HG03520 (cell line): Measurements from ENCODE around the gene VAMP5.
"Not testable (repeated sequence)": the region's sequence is repeated elsewhere in the genome, so short reads cannot be mapped to it uniquely, and the experiment has no call there.

ENCODE experiments used
- ATAC-seq: cut with Tn5 transposase; IDR thresholded peaks from one replicate; pipeline ENCODE4 v1.9.1; 2021; ENCODE audit warnings: mild to moderate bottlenecking, moderate library complexity; ENCODE audit not compliant: unreplicated experiment

The VAMP5 gene, protein sequence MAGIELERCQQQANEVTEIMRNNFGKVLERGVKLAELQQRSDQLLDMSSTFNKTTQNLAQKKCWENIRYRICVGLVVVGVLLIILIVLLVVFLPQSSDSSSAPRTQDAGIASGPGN

DNA sequence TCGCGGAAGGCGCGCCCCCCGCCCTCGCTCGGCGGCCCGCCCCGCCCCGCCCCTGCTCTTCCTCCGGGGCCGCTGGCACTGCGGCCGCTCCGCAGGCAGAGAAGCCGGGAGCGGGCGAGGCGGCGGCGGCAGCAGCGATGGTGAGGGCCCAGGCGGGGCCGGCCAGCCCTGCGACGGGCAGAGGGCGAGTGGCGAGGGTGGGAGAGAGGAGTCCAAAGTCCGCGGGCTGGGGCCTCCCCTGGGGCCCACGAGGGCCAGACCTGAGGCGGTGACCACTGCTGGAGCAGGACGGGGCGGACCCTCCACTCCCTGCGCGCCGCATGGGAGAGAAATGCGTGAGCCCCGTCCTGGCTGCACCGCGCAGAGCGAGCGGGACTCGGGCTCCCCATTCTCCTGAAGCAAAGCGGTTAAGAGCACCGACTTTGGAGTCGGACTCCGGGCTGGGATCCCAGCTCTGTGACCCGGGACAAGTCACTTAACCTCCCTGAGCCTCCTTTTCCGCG lies at the start of gene VAMP5:
TSS of gene VAMP5 (plus strand) at position 78 of the 503 bp plus-strand sequence. CDS start at position 138, 60 bp downstream.
- peak; percentile 46 for ATAC-seq

DNA sequence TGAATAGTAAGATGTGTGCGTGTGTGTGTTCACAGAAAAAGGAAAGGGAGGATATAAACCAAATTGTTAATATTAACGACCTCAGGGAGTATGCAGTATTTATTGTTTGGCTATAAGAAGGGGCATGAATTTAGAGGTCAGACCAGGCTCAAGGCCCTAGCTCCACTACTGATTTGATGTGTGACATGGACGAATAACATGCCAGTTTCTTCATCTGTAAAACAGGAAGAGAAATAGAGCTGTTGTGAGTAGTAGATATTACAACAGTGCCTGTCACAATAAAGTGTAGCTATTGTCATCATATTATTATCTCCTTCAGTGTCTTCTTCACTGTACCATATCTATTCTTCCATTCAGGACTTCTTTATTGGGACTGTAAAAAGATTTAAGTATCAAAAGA lies 49.4 kb upstream of the VAMP5 start:
- no peak for ATAC-seq

DNA sequence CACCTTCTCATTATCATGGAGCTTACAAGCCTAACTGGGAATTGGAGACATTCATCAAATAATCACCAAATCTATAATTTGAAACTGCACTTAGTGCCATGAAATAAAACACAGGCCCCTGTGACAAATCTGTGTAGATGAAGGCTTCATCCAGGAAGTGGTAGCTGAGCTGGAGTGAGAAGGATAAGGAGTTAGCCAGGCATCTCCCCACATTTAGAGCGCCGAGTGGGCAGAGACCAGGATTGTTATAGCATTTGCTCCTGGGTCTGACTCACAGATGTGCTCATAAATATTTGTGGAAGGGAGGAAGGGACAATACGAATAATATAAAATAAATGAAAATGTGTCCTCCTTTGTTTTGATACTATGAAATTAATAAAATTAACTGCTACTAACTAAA lies 47.8 kb upstream of the VAMP5 start:
- ATAC-seq, result no peak

DNA sequence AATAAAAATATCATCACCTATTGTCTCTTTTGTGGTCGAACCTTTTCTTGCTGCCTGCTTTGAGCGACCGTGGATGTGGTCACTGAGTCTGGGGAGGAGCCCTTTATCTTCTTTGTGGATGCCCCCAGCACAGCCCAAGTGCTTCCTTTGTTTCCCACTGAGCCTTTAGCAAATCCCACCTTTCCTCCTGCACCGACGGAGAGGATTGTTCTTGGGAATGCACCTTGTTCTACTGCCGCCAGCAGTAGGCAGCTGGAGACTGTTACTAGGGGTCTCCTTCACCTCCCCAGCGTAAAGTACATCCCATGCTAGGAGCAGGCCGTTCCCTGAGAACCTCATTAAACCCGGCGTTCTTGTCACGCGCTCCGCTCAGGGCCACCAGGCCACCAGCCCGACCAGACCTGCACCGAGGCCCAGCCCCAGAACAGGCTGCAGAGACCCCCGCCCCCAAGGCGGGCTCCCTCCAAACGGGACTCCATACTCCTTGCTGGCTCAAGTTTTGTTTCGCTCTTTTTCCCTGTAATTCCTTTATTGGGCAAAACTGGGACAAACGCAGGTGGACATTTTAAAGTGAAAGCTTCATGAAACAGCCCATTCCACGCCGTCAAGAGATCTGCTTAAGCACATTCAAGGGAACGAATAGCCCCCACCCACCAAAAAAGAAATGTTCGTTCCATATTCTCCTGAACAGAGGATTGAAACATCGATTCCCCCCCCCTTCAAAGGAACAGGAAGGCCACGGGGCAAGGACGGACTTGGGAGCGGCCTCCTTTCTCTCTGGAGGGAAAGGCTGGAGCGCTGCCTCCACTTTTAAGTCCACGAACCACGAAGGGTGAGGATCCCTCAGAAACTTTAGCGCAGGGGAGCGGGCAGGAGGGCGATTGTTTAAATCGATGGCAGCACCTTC lies 46.4 kb upstream of the VAMP5 start:
- no peak for ATAC-seq

DNA sequence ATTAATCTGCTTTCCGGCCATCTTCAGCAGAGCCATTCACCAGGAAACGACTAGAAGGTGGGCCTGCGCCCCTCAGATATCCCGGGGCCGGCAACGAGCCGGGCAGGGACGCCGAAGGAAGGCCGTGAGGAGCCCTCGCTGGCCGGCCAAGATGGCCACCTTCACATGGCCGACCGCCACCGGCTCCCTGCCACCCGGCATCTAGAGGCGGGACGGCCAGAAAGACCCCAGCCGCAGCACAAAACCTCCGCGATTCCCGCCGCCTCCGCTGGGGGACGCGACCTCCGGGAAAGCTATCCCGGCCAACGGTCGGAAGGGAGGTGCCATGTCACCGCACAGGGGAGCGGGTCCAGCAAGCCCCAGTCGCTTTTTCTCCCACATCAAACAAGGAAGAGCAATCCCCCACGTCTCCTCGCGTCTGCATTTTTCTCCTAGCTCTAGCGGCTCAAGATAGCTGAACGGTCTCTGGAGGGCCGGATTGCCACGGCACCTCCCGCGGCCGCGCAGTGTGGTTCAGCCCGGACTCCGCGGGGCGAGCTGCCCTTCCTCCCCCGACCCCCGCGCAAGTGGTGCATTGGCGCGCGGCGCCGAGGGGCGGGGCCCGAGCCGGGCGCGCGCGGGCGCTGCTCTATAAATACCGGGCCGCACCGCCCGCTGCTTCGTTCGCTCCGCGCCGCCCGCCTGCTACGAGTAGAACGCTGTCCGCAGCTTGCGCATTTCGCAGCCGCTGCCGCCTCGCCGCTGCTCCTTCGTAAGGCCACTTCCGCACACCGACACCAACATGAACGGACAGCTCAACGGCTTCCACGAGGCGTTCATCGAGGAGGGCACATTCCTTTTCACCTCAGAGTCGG lies 45.5 kb upstream of the VAMP5 start, which contains the start of gene MAT2A:
TSS of gene MAT2A (plus strand) at position 662 of the 854 bp plus-strand sequence. CDS start at position 782, 120 bp downstream.
- ATAC-seq, result peak; percentile 65

DNA sequence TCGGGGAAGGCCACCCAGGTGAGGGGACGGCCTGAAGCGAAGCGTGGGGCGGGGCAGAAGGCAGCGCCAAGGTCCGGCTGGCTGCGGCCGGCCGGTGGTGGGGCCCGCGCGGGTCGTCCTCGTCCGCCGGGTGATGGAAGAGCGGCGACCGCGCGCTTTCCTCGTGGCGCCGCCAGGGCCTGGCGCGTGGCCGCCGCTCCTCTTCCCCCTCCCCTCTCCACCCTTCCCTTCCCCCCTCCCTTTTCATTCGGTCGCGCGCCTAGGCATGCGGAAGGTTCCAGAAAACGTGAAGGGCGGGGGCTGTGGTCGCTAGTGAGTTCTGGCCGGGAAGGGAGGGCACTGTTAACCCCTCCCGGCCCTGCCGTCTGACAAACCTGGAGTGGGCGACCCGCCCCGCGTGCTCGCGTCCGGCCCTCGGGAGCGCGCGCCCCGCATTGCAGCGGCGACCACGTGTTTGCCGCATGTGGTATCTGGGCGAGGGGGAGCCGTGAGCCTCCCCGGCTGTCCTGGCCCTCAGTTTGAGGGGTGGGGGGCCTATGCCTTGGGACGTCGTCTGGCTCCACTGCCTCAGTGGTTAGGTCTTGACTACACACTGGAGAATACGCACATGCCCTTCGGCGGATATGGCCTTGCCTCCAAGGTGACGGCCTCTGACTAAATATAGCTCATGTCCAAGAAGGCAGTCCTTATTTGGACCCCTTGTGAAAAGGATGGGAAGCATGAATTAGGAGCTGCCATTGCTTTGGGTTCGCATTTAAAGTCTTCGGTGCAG lies 44.7 kb upstream of the VAMP5 start:
- ATAC-seq, result peak; percentile 26

DNA sequence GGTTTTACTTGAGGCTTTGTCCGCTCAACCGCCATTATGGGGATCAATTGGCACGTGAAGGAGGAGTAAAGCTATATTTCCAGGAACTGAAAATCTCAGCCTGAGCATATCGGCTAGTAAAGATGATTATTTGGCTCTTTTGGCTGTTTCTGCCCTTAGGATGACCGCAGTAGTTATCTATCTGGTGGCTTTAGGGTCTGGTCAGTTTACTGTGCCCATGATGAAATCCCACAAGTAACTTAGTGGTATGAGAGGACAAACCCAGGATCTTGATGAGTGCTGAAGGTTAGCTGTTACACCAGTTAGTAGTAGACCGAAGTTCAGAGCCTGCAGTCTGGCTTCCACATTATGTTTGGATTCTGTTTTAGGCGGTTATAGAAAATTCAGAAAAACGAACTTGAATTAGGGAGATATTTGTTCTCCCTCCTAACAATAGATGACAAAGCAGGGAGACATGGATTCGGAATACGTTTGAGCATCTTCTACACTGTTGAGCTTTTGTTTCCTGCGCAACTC lies 44.0 kb upstream of the VAMP5 start:
- ATAC-seq, result no peak

DNA sequence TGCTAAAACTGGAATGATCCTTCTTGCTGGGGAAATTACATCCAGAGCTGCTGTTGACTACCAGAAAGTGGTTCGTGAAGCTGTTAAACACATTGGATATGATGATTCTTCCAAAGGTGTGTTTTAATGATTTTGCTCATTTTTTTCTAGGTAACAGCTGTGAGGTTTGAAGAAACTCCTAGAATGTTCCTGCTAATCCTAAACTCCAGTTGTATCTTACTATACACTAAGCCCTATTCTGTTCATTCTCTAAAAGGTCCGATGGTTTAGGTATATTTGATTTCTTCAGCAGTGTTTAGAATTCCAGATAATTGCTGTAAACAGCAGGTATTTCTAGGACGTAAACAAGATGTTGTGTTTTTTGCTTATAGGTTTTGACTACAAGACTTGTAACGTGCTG lies 43.0 kb upstream of the VAMP5 start:
- no peak for ATAC-seq

DNA sequence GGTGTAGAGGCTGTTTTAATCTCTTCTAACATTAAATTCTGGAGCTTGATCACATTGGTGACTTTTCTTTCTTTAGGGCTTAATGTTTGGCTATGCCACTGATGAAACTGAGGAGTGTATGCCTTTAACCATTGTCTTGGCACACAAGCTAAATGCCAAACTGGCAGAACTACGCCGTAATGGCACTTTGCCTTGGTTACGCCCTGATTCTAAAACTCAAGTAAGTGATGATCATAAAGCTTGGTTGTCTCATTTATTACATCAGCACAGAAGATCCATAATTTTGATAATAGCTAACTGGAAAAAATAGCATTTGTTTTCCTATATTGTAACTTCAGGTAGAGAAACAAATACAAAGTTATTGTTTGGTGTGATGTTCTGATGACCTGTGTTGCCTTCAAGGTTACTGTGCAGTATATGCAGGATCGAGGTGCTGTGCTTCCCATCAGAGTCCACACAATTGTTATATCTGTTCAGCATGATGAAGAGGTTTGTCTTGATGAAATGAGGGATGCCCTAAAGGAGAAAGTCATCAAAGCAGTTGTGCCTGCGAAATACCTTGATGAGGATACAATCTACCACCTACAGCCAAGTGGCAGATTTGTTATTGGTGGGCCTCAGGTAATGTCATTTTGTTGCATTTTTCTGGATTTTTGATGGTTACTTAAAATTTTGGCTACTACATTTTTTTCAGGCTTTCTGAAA lies 42.3 kb upstream of the VAMP5 start:
- no peak for ATAC-seq

DNA sequence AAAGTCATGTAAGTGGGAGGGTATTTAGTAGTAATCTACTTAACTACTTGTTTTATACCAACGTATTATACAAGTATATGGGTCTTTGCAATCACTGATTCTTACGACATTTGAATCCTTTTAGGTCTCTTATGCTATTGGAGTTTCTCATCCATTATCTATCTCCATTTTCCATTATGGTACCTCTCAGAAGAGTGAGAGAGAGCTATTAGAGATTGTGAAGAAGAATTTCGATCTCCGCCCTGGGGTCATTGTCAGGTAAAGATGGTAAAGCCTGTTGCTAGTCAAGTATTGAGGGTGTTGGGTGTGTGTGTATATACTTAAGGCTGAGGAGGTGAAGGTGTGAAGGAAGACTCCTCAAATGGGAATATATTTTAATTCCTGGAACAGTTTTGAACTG lies 41.5 kb upstream of the VAMP5 start:
- no peak for ATAC-seq

DNA sequence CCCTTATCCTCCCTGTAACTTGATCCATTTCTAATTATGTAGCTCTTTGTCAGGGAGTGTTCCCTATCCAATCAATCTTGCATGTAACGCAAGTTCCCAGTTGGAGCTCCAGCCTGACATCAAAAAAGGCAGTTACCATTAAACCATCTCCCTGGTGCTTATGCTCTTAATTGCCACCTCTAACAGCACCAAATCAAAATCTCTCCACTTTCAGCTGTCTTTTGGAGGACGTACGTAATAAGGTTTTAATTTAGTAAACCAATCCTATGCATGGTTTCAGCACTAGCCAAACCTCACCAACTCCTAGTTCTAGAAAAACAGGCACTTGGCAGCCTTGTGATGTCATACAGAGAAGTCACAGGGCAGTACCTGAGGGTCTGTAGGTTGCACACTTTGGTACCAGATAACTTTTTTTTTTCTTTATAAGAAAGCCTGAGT lies 40.0 kb upstream of the VAMP5 start:
- not testable (repeated sequence) for ATAC-seq

DNA sequence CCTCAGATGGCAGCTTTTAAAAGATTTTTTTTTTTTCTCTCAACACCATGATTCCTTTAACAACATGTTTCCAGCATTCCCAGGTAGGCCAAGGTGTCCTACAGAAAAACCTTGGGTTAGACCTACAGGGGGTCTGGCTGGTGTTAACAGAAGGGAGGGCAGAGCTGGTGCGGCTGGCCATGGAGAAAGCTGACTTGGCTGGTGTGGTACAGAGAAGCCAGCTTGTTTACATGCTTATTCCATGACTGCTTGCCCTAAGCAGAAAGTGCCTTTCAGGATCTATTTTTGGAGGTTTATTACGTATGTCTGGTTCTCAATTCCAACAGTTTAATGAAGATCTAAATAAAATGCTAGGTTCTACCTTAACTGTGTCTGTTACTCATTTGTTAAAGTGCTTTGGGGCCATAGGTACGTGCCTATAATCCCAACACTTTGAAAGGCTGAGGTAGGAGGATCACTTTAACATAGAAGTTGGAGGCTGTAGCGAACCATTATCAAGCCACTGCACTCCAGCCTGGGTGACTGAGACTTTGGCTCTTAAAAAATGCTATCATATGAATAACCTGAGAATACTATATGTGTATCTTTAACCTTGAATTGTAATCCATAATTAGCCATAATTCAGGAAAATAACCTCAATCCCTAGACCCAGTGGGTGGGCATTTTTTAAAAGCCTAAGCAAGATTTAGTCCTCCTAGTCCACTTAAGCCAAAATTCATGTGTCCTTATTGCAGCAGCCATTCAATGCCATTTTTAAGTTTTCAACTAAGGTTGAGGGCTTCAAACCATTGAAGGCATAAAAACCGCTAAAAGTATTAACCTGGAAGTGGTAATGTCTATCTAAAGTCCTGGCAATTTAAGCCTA lies 39.1 kb upstream of the VAMP5 start:
- ATAC-seq, result not testable (repeated sequence)

DNA sequence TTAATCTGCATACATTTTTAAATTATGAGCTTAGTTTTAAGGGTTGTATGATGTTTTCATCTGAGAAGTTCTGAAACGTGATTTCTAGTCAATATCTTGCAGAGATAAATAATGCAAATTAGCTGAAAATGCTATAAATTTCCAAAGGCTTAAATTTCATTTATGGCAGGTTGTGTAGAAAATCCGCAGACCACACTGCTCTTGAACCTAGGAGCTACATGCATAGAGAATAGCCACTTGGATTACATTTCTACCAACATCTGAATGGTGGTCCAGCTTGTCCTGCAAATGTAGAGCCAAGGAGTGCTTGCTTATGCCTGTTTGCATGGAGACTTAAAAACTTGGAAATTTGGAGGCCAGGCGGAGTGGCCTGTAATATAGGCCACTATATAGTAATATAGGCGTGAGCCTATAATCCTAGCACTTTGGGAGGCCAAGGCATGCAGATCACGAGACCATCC lies 38.4 kb upstream of the VAMP5 start:
- no peak for ATAC-seq

DNA sequence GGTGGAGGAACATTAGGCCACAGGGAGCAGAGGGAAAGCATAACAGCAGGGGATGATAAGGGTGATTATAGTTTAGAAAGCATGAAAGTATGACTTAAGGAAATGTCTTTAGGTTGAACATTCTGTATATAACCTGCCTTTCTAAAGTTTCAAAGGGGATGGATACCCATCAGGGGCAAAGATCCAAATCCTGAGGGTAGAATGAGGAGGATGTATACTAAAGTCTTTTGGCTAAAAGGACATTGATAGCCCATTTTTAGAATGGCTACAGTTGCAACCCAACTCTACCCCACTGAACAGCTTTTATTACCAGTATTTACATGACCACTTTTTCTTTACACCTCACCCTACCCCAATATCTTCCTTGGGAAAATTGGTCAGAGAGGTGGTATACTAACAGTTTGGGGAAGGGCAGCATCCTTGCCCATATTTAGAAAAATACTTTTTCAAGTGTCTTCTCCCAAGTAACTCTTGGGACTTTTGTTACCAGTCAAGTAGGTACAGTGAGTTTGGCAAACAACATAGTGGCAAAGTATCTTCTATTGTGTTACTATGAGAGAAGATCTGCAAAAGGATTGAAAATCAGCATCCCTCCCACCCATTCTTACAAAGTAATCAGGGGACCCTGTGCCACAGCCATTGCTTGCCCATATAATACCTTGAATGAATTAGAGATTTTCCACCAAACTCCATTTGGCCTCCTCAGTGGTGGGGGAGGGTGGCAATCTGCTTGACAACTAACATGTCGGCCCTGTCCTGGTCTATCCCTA lies 37.0 kb upstream of the VAMP5 start:
- no peak for ATAC-seq

DNA sequence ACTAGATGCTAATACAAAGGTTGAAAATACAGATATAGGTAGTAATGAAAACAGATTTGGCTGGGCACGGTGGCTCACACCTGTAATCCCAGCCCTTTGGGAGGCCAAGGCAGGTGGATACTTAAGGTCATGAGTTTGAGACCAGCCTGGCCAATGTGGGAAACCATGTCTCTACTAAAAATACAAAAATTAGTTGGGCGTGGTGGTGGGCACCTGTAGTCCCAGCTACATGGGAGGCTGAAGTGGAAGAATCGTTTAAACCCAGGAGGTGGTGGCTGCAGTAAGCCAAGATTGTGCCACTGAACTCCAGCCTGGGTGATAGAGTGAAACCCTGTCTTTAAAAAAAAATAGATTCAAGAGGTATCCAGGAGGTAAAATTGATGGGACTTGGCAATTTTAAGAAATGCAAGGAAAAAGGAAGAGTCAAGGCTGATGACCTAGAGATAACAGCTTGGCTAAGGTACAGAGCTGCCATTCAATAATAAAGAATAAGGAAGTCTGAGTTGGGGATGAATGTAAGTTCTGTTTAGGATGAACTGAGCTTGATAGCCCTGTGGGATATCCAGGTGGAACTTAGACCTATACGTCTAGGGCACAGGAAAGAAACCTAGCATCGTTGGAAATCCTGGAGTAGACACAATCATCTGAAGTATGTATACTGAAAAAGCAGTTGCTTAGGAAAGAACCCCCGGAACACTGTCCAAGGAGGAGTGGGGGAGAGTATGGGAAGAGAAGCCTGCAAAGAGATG lies 36.2 kb upstream of the VAMP5 start:
- no peak for ATAC-seq

DNA sequence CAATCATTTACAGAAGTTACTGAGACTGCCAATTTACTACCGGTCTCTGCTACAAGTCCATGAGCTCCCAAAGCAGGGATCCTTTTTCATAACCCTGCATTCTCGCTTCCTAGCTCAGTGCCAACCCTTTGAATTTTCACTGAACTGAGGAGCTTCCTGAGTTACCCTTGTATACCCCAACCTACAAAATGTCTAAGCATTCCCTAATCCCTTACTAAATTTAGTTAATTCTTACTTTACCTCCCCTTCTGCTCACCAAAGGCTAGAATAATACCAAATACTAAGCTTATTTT lies 35.7 kb upstream of the VAMP5 start:
- no peak for ATAC-seq

DNA sequence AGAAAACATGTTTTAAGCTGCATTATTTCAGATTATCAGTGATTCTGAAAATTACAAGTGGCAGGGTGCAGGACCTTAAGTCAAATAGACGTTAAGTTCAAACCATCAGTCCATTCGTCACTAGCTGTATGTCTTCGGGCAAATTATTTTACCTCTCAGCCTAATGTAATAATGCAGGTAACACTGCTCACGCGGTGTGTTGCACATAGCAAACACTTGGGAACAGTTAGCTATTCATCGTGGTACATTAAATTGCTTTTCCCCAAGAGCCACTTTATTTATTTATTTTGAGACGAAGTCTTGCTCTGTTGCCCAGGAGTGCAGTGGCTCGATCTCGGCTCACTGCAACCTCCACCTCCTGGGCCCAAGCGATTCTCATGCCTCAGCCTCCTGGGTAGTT lies 35.1 kb upstream of the VAMP5 start:
- no peak for ATAC-seq
